ENCODE measurements around the gene GID8. TPM values are rescaled to one million over a fixed set of nuclear protein-coding genes. Genes with fewer than 3 reads are reported as not detected.
A peak's percentile ranks its signal among the peaks of the same experiment; 100 is the strongest.
"Not testable (repeated sequence)": the region's sequence is repeated elsewhere in the genome, so short reads cannot be mapped to it uniquely, and the experiment has no call there.

The GID8 gene
- total and polyA plus RNA-seq, 11 donors: 6.2 to 22.2 (median 15.9) TPM

- Histone ChIP-seq H3K4me3 (peak overlapping the region in 1 of 12 donors; percentile 6), H3K4me1 (peaks cover 19 to 88% (median 81%) of the 10 kb centered on the region in 12 donors), H3K9me3 (no peaks in the 10 kb centered on the region), H3K27me3 (no peaks in the 10 kb centered on the region), H3K27ac (peak overlapping the region in 6 of 12 donors; percentile 45 to 99 (median 98)), H3K36me3 (no peaks in the 10 kb centered on the region)
- DNase-seq: no peak
- ATAC-seq: no peak
- 66 to 74% (median 71%) methylated on average over 14 of the region's 14 CpGs for WGBS, 4 donors
- no peak for TF ChIP-seq CTCF (IDR thresholded peaks at IDR 0.05)
- intact Hi-C loops (cut with DNase I): loop anchor here in 3 of 10 donors (2.0 to 10.0 kb wide), 2 partner anchors 16 to 48 kb away; partner anchors contain the start of gene GID8 (in 1 of the 3)
These were observed 15.5 kb upstream of the GID8 start for GRCh38 chr20:62922451-62922921.

GRCh38 chr20:62923059-62923668 lies 14.8 kb upstream of the GID8 start:
- intact Hi-C loops (cut with DNase I): loop anchor here in 3 of 10 donors (2.0 to 10.0 kb wide), 2 partner anchors 16 to 48 kb away; partner anchors contain the start of gene GID8 (in 1 of the 3)

DNA sequence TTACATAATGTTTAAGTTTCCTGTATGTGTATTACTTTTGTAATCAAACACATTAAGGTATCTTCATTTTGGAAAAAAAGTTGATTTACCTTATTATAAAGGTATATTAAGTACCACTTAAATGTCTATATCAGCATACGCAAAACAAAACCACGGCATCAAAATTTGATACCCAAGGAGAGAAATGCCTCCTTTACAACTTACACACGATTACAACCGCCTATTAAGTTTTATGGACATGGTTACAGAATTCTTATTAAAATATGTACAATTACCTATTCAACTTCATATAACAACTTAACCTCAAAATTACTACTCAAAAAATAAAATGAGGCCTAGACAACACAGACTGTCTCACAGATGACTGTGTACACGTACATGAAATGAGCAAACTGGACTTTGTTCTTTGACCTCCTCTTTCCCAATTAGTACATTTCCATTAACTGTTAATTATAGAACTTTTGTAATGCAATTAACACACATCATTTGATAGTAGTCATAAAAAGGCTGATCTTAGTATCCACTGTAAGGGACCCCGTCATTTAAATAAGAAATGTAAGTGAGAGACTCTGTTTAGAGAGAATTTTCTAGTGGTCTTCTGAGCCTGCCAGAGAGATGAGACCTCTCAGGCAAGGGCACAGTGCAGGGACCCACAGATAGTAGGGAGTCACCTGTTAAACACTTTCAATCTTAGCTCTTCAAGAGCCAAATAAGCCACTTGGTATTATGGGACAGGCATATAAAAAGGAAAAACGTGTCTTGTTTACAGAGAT lies 14.1 kb upstream of the GID8 start:
- no peaks in the 10 kb centered on the region for H3K9me3 ChIP-seq
- no peak for DNase-seq
- intact Hi-C loops (cut with DNase I): loop anchor here in 3 of 10 donors (2.0 to 10.0 kb wide), 2 partner anchors 15 to 49 kb away; partner anchors contain the start of gene GID8 (in 1 of the 3)
- H3K27ac ChIP-seq: peak overlapping the region in 11 of 12 donors; percentile 13 to 99 (median 98)
- no peaks in the 10 kb centered on the region for H3K27me3 ChIP-seq
- 44 to 55% (median 48%) methylated on average over 7 of the region's 7 CpGs for WGBS, 4 donors
- ATAC-seq: no peak
- no peaks in the 10 kb centered on the region for H3K36me3 ChIP-seq
- peaks cover 12 to 88% (median 81%) of the 10 kb centered on the region in 12 donors for H3K4me1 ChIP-seq
- TF ChIP-seq CTCF (IDR thresholded peaks at IDR 0.05): no peak
- no peak for TF ChIP-seq POLR2A (IDR thresholded peaks at IDR 0.05)
- peak overlapping the region in 10 of 12 donors; percentile 14 to 98 (median 94) for H3K4me3 ChIP-seq

More at GRCh38 chr20:62923059-62923668, 14.8 kb upstream of the GID8 start:
- 53 to 59% (median 56%) methylated on average over 17 of the region's 17 CpGs for WGBS, 4 donors
- H3K36me3 ChIP-seq, ATAC-seq, H3K27me3 ChIP-seq, H3K9me3 ChIP-seq: not testable (repeated sequence)
- H3K4me3 ChIP-seq: peak overlapping the region in 5 of 12 donors; percentile 94 to 98 (median 95)
- peak in 1 of 5 donors; percentile 42 for DNase-seq
- peak overlapping the region in 9 of 12 donors; percentile 0 to 99 (median 96) for H3K27ac ChIP-seq
- peaks cover 14 to 88% (median 81%) of the 10 kb centered on the region in 12 donors for H3K4me1 ChIP-seq

DNA sequence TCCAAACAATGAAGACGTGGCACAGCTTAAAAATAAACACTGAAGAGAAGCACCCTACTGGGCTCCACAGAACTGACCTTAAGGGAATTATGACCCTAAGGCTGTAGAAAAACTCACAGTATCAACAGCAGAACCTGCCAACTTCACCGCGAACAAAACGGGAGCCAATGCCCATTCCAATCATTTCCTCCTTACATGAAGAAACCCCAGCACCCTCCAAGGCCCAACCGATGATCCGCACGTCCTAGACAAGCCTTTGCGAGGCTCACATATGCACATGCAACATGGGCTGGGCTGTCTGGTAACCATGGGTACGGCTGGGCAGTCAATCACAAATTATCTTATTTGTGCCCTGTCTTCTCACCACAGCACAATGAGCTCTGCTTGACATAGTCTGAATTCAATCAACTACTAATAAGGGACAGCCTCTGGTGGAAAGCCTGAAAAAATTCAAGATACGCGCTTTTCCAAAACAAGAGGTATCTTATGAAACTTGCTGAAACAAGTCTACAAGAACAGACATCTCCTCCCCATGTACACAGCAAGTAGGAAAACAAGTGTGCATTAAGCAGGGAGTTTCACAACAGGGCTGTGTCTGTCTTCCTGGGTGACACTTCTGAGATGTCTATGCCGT lies 13.4 kb upstream of the GID8 start:
- ATAC-seq (no peak), DNase-seq (no peak)
- intact Hi-C loops (cut with DNase I): loop anchor here in 4 of 10 donors (5.0 to 10.0 kb wide), 3 partner anchors 47 to 62 kb away; partner anchors contain the start of gene TCFL5 (in 1 of the 4)
- TF ChIP-seq CTCF (IDR thresholded peaks at IDR 0.05) (no peak), POLR2A (IDR thresholded peaks at IDR 0.05) (no peak)
- peak overlapping the region; percentile 72 to 98 (median 94) for H3K4me3 ChIP-seq
- WGBS, 4 donors: 25 to 36% (median 32%) methylated on average over 12 of the region's 12 CpGs
- peaks cover 12 to 88% (median 78%) of the 10 kb centered on the region in 12 donors for H3K4me1 ChIP-seq
- peak overlapping the region in 11 of 12 donors; percentile 95 to 99 (median 98) for H3K27ac ChIP-seq
- H3K9me3 ChIP-seq: no peaks in the 10 kb centered on the region
- no peaks in the 10 kb centered on the region for H3K27me3 ChIP-seq
- H3K36me3 ChIP-seq: no peaks in the 10 kb centered on the region
